MM.1S (cell line): ENCODE data around the gene PUS3.

Source experiments
- CTCF ChIP-seq: fragments of 300-600 bp; sonication (generic); IDR thresholded peaks from 2 replicates; pipeline ENCODE4 v1.5.1; 2016; ENCODE audit warnings: antibody characterized with exemption, low read length, mixed read lengths
- EZH2phosphoT487 ChIP-seq: fragments of 300-600 bp; sonication (generic); IDR thresholded peaks from 2 replicates; pipeline ENCODE4 v1.6.1; 2018; ENCODE audit warnings: antibody characterized with exemption, low read length

- TF ChIP-seq CTCF (peak; percentile 90), EZH2phosphoT487 (no peak)
Observed at GRCh38 chr11:125941619-125942611, 38.9 kb upstream of the PUS3 start.
